HG02642 (cell line): ENCODE measurements around the gene CCR5.

Experiments
- ATAC-seq: cut with Tn5 transposase; IDR thresholded peaks from one replicate; pipeline ENCODE4 v1.9.1; 2021; ENCODE audit warnings: mild to moderate bottlenecking; ENCODE audit not compliant: unreplicated experiment, poor library complexity

CCR5 gene

DNA sequence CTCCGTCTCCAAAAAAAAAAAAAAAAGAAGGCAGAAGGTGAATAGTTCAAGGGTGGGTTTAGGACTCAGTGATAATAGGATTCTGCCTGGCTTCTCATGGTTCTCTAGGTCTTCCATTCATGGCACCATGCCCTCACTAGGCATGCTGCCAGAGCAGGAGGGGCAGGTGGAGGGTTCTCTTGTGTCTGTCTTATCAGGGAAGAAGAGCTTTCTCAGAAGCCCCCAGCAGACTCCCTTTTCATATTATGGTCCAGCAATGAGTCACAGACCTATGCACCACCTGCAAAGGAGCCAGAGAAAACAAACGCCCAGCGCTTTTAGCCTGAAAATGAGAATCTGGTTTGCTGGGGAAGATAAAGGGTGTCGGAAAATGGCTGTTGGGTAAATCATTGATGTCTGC lies 13.8 kb upstream of the CCR5 start:
- no peak for ATAC-seq

DNA sequence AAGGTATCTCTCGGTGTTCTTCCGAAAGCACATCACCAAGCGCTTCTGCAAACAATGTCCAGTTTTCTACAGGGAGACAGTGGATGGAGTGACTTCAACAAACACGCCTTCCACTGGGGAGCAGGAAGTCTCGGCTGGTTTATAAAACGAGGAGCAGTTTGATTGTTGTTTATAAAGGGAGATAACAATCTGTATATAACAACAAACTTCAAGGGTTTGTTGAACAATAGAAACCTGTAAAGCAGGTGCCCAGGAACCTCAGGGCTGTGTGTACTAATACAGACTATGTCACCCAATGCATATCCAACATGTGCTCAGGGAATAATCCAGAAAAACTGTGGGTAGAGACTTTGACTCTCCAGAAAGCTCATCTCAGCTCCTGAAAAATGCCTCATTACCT lies 12.3 kb upstream of the CCR5 start:
- ATAC-seq, result no peak

DNA sequence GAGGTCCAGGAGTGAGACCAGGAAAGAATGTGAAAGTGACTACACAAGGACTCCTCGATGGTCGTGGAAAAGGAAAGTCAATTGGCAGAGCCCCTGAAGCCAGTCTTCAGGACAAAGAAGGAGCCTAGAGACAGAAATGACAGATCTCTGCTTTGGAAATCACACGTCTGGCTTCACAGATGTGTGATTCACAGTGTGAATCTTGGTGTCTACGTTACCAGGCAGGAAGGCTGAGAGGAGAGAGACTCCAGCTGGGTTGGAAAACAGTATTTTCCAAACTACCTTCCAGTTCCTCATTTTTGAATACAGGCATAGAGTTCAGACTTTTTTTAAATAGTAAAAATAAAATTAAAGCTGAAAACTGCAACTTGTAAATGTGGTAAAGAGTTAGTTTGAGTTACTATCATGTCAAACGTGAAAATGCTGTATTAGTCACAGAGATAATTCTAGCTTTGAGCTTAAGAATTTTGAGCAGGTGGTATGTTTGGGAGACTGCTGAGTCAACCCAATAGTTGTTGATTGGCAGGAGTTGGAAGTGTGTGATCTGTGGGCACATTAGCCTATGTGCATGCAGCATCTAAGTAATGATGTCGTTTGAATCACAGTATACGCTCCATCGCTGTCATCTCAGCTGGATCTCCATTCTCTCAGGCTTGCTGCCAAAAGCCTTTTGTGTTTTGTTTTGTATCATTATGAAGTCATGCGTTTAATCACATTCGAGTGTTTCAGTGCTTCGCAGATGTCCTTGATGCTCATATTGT lies 10.8 kb upstream of the CCR5 start:
- no peak for ATAC-seq

DNA sequence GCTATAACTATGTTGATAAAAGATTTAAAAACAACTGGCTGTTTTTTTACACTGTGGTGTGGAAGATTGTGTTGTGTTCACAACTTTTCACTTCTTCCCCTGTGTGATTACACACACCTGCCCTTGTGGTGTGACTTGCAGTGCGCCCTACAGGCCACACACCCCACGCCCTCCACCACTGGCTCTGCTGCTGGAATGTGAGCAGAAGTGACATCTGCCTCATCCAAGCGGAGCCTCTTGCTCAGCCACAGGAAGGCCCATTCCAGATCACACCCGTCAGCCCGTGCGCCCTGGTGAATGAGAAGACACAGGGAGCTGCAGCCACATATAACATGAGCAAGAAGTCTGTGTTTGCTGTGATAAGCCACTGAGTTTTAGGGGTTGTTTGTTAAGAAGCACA lies 9.8 kb upstream of the CCR5 start:
- ATAC-seq, result no peak

DNA sequence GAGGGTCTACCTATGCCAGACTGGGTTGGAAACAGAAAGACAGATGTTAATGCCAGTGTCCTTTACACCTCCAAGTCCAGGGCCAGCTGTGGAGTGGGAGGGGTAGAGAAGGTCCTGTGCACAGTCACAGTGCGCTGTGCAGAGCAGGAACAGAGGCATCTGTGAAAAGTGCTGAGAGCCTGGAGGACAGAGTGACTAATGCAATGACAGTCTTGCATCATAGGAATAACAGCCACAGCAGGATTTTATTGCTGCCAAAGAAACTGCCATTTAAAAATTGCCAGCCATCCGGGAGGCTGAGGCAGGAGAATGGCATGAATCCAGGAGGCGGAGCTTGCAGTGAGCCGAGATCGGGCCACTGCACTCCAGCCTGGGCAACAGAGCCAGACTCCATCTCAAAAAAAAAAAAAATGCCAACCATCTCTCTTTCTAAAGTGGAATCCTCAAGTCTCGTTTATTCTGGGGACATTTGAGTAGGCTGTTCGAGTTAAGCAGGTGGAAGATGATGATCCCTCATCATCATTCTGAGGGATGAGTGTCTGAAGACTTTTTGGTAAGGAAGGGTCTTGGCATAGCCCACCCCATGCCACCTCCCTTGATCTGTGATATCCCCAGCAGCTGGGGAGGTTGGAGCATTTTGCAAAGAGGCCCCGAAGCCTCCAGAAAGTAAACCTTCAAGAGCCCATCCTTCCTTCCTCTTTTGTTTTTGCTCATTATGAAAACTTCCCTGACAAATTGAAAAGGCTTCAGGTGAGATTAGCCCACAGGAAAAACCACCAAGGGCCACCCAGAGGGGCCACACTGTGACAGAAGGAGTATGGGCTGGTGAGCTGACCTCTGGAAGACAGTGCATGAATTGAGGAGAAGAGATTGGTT lies 9.1 kb upstream of the CCR5 start:
- no peak for ATAC-seq

DNA sequence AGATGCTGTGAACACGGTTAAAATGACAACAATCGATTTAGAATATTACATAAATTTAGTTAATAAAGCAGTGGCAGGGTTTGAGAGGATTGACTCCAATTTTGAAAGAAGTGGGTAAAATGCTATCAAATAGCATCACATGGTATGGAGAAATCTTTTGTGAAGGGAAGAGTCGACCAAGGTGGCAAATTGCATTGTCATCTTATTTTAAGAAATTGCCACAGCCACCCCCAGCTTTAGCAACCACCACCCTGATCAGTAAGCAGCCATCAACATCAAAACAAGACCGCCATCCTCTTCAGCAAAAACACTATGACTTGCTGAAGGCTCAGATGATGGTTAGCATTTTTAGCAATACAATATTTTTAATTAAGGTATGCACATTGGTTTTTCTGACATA lies 5.7 kb upstream of the CCR5 start:
- ATAC-seq, result no peak

DNA sequence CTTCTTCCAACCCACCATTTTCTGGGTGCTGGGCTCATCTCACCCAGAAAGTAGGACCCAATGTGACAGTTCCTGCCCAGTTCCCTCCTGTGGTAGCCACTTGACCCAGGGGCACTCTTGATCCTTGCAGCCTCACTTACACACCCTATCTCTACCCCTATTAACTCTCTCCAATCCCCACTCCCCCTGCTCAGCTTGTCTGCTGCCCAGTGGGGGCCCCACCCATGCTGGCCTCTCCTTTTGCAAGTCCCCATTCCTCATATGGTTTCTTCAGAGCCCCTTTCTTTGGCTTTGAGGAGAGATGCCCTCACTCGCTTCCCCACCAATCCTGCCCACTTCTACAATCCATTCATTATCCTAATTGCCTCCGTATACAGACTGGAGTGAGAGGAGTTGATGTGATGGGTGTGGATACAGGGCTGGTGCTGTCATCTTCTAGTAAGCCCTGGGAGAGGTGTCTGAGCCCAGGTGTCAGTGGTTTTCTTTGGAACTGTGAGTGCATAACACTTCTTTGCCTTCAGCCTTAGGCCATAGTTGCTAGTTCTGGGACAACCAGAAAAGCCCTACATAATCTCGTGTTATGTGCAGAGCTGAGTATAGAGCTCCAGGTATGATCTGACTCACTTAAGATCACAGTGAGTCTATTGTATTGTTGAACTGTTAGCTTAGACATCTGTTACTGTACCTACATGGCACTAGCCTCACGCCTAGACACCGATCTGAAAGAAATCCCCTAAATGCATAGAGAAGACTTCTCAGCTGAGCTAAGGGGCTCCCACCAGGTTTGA lies 4.8 kb upstream of the CCR5 start:
- ATAC-seq, result no peak

DNA sequence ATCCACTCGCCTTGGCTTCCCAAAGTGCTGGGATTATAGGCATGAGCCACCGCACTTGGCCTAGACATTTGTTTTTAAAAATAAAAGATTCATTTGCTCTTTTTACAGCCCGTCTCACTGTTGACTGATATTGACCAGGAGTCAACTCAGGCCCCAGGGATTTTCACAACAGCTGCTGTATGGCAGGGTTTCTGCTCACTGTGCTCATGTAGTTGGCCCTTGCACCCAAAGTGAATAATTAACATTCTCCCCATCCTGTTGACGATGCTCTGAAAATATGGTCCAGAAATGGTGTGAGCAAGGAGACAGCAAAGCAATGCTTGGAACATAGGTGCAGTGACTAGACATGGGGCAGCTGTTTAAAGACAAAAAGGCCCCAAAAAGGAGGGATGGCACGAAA lies 2.9 kb upstream of the CCR5 start:
- ATAC-seq, result no peak

DNA sequence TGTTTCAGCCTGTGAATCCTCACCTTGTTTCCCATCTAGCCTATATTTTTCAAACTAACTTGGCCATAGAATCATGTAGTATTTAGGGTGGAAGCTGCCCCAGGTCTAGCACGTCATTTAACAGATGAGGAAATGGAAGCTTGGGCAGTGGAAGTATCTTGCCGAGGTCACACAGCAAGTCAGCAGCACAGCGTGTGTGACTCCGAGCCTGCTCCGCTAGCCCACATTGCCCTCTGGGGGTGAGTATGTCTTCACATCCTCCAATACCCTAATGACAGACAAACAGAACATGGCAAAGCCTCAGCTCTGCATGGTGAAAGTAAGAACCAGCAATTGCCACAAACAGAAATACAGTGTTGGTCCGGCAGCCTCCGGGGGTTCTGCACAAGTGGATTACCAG lies 2.2 kb upstream of the CCR5 start:
- ATAC-seq, result no peak

DNA sequence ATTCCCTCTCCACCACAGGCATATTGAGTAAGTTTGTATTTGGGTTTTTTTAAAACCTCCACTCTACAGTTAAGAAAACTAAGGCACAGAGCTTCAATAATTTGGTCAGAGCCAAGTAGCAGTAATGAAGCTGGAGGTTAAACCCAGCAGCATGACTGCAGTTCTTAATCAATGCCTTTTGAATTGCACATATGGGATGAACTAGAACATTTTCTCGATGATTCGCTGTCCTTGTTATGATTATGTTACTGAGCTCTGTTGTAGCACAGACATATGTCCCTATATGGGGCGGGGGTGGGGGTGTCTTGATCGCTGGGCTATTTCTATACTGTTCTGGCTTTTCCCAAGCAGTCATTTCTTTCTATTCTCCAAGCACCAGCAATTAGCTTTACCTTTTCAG lies 1.6 kb upstream of the CCR5 start:
- no peak for ATAC-seq

DNA sequence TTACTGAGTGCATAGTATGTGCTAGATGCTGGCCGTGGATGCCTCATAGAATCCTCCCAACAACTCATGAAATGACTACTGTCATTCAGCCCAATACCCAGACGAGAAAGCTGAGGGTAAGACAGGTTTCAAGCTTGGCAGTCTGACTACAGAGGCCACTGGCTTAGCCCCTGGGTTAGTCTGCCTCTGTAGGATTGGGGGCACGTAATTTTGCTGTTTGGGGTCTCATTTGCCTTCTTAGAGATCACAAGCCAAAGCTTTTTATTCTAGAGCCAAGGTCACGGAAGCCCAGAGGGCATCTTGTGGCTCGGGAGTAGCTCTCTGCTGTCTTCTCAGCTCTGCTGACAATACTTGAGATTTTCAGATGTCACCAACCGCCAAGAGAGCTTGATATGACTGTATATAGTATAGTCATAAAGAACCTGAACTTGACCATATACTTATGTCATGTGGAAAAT lies 1.0 kb upstream of the CCR5 start:
- ATAC-seq, result peak; percentile 56

DNA sequence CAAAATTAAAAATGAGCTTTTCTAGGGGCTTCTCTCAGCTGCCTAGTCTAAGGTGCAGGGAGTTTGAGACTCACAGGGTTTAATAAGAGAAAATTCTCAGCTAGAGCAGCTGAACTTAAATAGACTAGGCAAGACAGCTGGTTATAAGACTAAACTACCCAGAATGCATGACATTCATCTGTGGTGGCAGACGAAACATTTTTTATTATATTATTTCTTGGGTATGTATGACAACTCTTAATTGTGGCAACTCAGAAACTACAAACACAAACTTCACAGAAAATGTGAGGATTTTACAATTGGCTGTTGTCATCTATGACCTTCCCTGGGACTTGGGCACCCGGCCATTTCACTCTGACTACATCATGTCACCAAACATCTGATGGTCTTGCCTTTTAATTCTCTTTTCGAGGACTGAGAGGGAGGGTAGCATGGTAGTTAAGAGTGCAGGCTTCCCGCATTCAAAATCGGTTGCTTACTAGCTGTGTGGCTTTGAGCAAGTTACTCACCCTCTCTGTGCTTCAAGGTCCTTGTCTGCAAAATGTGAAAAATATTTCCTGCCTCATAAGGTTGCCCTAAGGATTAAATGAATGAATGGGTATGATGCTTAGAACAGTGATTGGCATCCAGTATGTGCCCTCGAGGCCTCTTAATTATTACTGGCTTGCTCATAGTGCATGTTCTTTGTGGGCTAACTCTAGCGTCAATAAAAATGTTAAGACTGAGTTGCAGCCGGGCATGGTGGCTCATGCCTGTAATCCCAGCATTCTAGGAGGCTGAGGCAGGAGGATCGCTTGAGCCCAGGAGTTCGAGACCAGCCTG lies 984 bp downstream of the CCR5 start:
- ATAC-seq, result no peak

DNA sequence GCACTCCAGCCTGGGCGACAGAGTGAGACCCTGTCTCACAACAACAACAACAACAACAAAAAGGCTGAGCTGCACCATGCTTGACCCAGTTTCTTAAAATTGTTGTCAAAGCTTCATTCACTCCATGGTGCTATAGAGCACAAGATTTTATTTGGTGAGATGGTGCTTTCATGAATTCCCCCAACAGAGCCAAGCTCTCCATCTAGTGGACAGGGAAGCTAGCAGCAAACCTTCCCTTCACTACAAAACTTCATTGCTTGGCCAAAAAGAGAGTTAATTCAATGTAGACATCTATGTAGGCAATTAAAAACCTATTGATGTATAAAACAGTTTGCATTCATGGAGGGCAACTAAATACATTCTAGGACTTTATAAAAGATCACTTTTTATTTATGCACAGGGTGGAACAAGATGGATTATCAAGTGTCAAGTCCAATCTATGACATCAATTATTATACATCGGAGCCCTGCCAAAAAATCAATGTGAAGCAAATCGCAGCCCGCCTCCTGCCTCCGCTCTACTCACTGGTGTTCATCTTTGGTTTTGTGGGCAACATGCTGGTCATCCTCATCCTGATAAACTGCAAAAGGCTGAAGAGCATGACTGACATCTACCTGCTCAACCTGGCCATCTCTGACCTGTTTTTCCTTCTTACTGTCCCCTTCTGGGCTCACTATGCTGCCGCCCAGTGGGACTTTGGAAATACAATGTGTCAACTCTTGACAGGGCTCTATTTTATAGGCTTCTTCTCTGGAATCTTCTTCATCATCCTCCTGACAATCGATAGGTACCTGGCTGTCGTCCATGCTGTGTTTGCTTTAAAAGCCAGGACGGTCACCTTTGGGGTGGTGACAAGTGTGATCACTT lies 2.0 kb downstream of the CCR5 start:
- no peak for ATAC-seq

DNA sequence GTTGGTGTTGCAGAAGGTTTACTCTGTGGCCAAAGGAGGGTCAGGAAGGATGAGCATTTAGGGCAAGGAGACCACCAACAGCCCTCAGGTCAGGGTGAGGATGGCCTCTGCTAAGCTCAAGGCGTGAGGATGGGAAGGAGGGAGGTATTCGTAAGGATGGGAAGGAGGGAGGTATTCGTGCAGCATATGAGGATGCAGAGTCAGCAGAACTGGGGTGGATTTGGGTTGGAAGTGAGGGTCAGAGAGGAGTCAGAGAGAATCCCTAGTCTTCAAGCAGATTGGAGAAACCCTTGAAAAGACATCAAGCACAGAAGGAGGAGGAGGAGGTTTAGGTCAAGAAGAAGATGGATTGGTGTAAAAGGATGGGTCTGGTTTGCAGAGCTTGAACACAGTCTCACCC lies 4.0 kb downstream of the CCR5 start:
- no peak for ATAC-seq

DNA sequence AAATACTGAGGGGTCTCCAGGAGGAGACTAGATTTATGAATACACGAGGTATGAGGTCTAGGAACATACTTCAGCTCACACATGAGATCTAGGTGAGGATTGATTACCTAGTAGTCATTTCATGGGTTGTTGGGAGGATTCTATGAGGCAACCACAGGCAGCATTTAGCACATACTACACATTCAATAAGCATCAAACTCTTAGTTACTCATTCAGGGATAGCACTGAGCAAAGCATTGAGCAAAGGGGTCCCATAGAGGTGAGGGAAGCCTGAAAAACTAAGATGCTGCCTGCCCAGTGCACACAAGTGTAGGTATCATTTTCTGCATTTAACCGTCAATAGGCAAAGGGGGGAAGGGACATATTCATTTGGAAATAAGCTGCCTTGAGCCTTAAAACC lies 4.5 kb downstream of the CCR5 start:
- ATAC-seq, result no peak

DNA sequence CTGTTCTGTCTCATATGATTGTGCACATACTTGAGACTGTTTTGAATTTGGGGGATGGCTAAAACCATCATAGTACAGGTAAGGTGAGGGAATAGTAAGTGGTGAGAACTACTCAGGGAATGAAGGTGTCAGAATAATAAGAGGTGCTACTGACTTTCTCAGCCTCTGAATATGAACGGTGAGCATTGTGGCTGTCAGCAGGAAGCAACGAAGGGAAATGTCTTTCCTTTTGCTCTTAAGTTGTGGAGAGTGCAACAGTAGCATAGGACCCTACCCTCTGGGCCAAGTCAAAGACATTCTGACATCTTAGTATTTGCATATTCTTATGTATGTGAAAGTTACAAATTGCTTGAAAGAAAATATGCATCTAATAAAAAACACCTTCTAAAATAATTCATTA lies 5.1 kb downstream of the CCR5 start:
- ATAC-seq, result no peak

DNA sequence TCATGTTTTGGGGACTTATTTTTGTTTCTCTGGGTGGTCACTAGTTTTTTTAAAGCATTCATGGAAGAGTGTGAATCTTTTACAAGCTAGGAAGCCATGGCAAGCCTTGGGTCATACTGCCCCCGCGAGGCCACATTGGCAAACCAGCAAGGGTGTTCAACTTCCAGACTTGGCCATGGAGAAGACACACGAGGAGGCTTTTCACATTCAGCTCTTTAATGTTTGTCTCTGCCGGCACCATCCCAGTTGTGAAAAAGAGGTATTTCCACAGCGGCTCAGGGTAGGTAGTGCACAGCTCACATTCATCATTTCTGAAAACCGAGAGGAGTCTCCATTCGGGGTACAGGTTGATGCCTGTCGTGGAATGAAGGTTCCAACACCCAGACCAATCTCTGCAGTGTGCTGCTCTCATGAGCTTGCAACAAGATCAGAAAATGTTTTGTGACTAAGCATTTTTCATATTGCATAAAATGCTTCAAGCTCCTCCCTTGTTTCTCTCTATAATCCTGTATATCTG lies 7.7 kb downstream of the CCR5 start:
- ATAC-seq, result no peak

DNA sequence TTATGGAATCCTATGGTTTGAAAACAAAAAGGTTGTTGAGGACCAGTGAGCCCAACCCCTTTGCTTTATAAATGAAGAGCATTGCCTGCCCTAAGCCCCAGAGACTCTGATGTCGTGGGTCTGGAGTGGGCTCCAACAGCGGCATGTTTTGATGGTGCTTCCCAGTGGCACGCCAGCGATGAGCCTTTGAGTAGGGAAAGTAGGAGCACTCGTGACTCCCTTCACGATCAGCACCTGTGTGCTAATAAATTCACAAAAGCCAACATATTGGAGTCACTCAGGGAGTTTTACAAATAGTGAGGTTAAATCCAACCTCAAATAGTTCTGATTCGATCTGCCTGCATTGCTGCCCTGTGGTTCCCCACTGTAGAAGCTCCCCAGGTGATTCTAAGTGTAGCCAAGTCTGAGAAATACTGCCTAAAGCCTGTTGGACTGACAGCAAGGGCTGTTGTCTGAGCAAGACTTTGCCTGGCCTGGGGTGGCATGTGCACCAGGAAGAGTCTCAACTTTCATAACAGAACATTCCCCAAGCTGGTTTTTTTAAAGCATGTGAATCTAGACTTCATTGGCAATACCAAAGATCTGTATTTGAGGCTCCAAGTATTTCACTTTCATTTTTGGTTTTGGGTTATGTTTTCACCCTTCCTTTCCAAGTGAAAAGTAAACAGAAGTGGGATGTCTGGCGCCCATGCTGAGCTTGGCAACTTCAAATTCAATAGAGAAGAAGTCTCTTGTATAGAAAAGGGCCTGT lies 9.9 kb downstream of the CCR5 start:
- ATAC-seq, result no peak
